Measurements from ENCODE around the gene NLRP5.
"Not testable (repeated sequence)": the region's sequence is repeated elsewhere in the genome, so short reads cannot be mapped to it uniquely, and the experiment has no call there.

Gene NLRP5

GRCh38 chr19:56099638-56100539 lies 113.3 kb downstream of the NLRP5 start:
- no peak for DNase-seq

DNA sequence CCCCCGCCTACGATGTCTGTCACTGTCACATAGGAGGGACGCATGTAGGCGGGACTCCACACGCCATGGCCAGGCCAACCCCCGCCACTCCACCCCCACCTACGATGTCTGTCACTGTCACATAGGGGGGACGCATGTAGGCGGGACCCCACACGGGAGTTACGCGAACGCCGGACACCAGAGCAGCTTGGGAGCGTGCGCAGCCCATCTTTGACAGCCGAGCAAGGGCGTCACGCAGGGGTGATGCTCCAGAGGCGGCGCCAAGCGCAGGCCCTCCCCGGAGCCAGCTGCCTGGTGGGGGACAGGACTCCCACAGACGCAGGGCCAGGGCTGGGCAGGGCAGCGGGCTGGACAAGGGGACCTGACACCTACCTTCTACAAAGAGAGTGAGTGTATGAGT lies 114.5 kb downstream of the NLRP5 start:
- DNase-seq, result no peak

GRCh38 chr19:56101746-56102535 lies 115.4 kb downstream of the NLRP5 start:
- no peak for DNase-seq

DNA sequence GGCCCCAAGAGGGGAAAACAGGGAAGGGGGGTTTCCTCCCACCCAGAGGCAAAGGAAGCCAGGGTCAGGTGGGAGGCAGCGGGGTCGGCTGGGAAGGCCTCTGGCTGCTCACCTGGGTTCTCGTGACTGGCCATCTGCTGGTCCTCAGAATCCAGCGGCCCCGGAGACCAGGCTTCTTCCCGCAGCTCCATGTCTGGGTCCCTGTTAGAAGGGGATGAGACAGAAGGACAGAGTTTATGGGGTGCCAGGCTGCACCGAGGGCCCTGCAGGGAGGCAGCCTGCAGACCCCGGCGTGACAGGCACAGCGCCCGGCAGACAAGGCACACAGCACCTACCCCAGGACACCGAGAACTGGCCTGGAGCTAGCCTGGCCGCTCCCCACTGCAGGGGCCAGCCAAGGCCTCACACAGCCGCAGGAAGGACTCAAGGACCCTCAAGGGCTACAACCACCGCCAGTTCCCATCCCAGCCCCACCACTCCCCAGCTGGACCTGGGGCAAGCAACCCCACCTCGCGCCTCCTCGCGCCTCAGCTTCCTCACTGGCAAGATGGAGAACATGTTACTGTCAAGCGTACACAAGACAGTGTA lies 116.5 kb downstream of the NLRP5 start:
- DNase-seq, result no peak

- no peak for DNase-seq
Observed at GRCh38 chr19:56104423-56104822, 117.8 kb downstream of the NLRP5 start.

- peak; percentile 32 for DNase-seq
Observed at GRCh38 chr19:56105090-56105701, 118.6 kb downstream of the NLRP5 start.

DNA sequence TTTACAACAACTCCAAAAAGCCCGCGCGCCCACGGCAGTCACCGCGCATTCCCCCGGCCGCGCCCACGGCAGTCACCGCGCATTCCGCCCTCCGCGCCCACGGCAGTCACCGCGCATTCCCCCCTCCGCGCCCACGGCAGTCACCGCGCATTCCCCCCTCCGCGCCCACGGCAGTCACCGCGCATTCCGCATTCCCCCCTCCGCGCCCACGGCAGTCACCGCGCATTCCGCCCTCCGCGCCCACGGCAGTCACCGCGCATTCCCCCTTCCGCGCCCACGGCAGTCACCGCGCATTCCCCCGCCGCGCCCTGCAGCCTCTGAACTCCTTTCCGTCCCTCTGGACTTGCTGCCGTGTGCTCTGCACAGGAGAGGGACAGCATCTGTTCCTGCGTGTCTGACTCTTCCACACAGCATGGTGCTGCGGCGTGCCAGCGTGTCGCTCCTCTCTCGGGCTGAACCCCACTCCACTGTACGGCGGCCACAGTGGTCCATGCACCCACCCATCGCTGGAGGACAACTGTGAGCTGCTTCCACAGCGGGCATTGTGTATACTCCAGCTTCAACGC lies 119.3 kb downstream of the NLRP5 start:
- DNase-seq, result not testable (repeated sequence)

GRCh38 chr19:56106397-56106849 lies 119.8 kb downstream of the NLRP5 start:
- DNase-seq, result no peak

DNA sequence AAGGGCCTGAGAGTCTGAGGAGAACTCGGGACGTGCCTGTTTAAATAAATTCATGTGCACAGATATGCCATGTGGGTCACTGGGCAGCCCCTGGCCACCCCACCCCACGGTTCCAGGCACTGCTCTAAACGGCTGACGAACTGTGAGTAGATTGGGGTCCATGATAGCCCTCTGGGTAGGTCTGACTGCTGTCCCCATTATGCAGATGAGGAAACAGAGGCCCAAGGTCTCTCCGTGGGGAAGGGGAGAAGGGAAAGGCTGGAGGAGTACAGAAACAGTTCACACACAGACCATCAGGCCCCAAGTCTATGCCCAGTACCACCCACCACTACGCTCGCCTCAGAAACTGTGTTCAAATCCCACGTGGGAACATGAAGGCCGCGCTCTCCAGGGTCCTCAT lies 120.4 kb downstream of the NLRP5 start:
- DNase-seq, result no peak

DNA sequence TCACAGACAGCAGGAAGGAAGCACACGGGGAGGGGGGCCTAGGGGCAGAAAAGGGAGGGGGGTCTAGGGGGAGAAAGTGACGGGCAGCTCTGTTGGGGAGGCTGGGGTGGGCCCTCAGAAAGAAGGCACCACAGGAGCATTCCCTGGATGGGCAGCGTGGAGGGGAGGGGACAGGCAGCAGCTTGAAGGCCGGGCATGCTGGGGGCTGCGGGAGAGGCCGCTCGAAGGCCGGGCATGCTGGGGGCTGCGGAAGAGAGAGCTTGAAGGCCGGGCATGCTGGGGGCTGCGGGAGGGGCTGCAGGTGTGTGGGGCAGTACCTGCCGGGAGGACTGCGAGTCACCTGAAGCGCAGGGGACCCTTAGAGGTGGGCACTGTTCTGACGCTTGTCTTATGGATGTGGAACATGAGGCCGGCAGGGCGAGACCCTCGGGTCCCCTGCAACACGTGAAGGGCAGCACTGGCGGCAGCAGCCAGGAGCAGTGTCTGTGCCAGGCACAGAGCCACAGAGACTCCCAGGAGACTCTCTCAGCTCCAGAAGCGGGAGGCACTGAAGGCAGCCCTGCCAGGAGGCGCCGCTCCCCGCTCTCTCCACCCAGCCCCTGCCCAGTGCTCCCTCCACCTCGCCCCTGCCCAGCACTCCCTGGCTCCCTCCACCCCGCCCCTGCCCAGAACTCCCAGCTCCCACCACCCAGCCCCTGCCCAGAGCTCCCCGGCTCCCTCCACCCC lies 121.2 kb downstream of the NLRP5 start:
- DNase-seq, result no peak

GRCh38 chr19:56108447-56109195 lies 122.0 kb downstream of the NLRP5 start:
- DNase-seq, result no peak

- no peak for DNase-seq
Observed at GRCh38 chr19:56109226-56109625, 122.7 kb downstream of the NLRP5 start.

DNA sequence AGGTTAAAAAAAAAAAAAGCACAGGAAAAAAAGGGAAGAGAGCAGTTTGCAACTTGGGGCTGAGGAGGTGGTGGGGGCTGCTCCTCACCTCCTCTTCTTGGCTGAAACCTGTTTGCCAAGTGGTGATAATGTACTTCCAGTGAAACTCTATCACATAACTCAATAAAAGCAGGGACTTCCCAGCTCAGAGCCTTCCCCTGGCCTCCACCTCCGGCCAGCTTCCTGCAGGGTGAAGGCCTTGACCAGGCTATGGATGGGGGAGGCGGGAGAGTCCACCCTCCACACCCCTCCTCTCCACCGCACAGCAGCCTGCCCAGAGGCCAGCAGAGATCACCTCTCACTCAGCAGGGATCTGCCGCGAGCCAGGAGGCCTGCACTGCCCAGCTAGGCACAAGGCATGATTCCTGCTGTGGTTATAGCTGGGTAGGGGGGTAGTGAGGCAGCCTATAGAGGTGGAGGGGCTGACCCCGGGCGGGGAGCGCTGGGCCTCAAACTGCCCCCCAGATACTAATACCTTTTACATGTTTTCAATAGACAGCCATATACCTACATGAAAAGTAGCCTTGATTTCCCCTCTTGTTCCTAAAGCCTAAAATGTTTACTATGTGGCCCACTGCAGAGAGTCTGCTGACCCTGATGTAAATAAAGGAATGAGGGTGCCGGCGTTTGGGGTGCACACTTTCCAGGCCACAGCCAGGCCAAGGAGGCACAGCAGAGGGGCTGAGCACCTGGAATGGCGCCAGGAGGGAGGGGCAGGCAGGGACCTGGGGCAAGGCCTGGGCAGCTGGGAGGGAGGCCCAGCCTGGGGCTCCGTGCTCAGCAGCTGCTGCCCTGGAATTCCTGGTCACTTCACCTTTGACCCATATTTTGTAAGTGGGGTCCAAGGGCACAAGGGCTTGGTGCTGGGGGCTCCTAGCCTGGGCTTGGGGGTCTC lies 124.2 kb downstream of the NLRP5 start:
- DNase-seq, result no peak

Measured in NCI-H748 treated with DMSO at 0.1 percent for 48 hours (cell line).